ENCODE measurements around the gene ACBD5.

DNA sequence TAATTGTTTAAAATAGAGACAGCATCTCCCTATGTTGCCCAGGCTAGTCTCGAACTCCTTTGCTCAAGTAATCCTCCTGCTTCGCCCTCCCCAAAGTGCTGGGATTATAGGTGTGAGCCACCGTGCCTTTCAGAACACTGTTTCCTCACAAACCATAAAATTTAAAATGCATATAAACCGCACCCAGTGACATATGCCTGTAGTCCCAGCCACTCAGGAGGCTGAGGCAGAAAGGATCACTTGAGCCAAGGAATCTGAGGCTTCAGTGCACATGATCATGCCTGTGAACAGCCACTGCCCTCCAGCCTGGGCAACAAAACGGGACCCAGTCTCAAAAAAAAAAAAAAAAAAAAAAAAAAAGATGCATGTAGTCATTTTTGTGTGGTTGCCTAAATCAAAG is 36.8 kb downstream of the ACBD5 start:
- no peak for TF ChIP-seq CTCF (IDR thresholded peaks at IDR 0.05; ENCODE audit: low read length)
- no peak for TF ChIP-seq EZH2 (IDR thresholded peaks at IDR 0.05; ENCODE audit: borderline replicate concordance, low read length)

Measured in OCI-LY1 (cell line).